GM12878 (cell line): Measurements from ENCODE around the gene NEURL4. TPM values are rescaled to one million over a fixed set of nuclear protein-coding genes. Genes with fewer than 3 reads are reported as not detected.

ENCODE experiments used
- ATAC-seq: fragments of 200-7000 bp; cut with Tn5 transposase; 3 replicates; pipeline ENCODE4 v1.9.1; 2020; ENCODE audit warnings: mild to moderate bottlenecking, moderate library complexity
- BruUV-seq: library from RNA; stranded (reverse); fragments of 400-500 nt; replicated peaks from 2 replicates; lab custom pipeline; 2021; lab: Mats Ljungman, UMichigan
- CTCF ChIA-PET: fragments of 300-600 bp; sonication (Branson Sonifier 250); formaldehyde crosslinking; extraction: SDS; loops from one replicate; lab custom pipeline; 2021; ENCODE audit warnings: inconsistent platforms; lab: Yijun Ruan, JAX
- POLR2A ChIA-PET: fragments of 350-600 bp; formaldehyde crosslinking; extraction: SDS; loops from one replicate; lab custom pipeline; 2021; ENCODE audit warnings: inconsistent platforms; lab: Charles Lee
- RAD21 ChIA-PET: fragments of 300-600 bp; sonication (Branson Sonifier 250); formaldehyde crosslinking; loops from one replicate; lab custom pipeline; 2023; ENCODE audit warnings: antibody characterized with exemption; ENCODE audit not compliant: unreplicated experiment; lab: Charles Lee
- SMC1A ChIA-PET: fragments of 300-600 bp; sonication (Branson Sonifier 250); formaldehyde crosslinking; loops from one replicate; lab custom pipeline; 2023; ENCODE audit not compliant: unreplicated experiment, uncharacterized antibody; lab: Charles Lee
- DNase-seq: peaks from one replicate; pipeline ENCODE4 v3.0.0-alpha.2; 2011; ENCODE audit warnings: low read depth, low spot score
- FAIRE-seq: peaks from 3 replicates; lab custom pipeline; 2011; peaks lifted over from hg19 to GRCh38; lab: Jason Lieb, UNC
- H2AFZ ChIP-seq: 2 replicates; pipeline ENCODE4 v1.6.0; 2011; ENCODE audit warnings: low read depth, low read length, control low read depth; ENCODE audit not compliant: control insufficient read depth
- H3K27ac ChIP-seq: 2 replicates; pipeline ENCODE4 v1.5.1; 2011; ENCODE audit warnings: control low read depth; ENCODE audit not compliant: control insufficient read depth, insufficient read depth
- H3K27me3 ChIP-seq, 2 experiments: replicated peaks in 1 of 2; 2 replicates each; pipeline versions ENCODE4 v1.6.0 to v1.6.1; 2011; ENCODE audit warnings: low read length in 1 of 2; ENCODE audit not compliant: control insufficient read depth in 2 of 2, insufficient read depth in 2 of 2
- H3K36me3 ChIP-seq, 2 experiments: 2 replicates each; pipeline ENCODE4 v1.5.1; 2011; ENCODE audit warnings: low read length in 1 of 2; ENCODE audit not compliant: control insufficient read depth in 2 of 2, insufficient read depth in 2 of 2
- H3K4me1 ChIP-seq: 2 replicates; pipeline ENCODE4 v1.6.1; 2011; ENCODE audit warnings: mild to moderate bottlenecking, low read length, moderate library complexity, mixed read lengths; ENCODE audit not compliant: control insufficient read depth, insufficient read depth
- H3K4me2 ChIP-seq: 2 replicates; pipeline ENCODE4 v1.6.0; 2011; ENCODE audit warnings: control low read depth; ENCODE audit not compliant: control insufficient read depth, insufficient read depth
- H3K4me3 ChIP-seq: fragments of 200-600 bp; sonication (generic); 2 replicates; pipeline ENCODE4 v1.5.1; 2016
- H3K79me2 ChIP-seq: 2 replicates; pipeline ENCODE4 v1.6.0; 2011; ENCODE audit warnings: low read length; ENCODE audit not compliant: control insufficient read depth, insufficient read depth
- H3K9ac ChIP-seq: 2 replicates; pipeline ENCODE4 v1.8.0; 2011; ENCODE audit warnings: low read length, control low read depth, mixed read lengths; ENCODE audit not compliant: control insufficient read depth, insufficient read depth
- H3K9me3 ChIP-seq: replicated peaks from 3 replicates; pipeline ENCODE4 v1.5.1; 2011; ENCODE audit warnings: mild to moderate bottlenecking, low read length; ENCODE audit not compliant: control insufficient read depth, insufficient read depth
- H4K20me1 ChIP-seq: 2 replicates; pipeline ENCODE4 v1.6.0; 2011; ENCODE audit not compliant: control insufficient read depth, insufficient read depth
- ASH2L ChIP-seq: fragments of 300-600, 200-600 bp; sonication (generic); IDR thresholded peaks from 2 replicates; pipeline ENCODE4 v1.6.1; 2017; ENCODE audit warnings: low read depth, mild to moderate bottlenecking, borderline replicate concordance
- BACH1 ChIP-seq: fragments of 450-650 bp; IDR thresholded peaks from 2 replicates; pipeline ENCODE4 v1.6.1; 2017; ENCODE audit warnings: mild to moderate bottlenecking, borderline replicate concordance
- CBX5 ChIP-seq: sonication (generic); IDR thresholded peaks from 2 replicates; pipeline ENCODE4 v1.6.1; 2016; ENCODE audit warnings: low read depth, moderate library complexity, mild to moderate bottlenecking, inconsistent platforms
- E2F8 ChIP-seq: fragments of 450-650 bp; IDR thresholded peaks from 2 replicates; pipeline ENCODE4 v1.6.1; 2018; ENCODE audit warnings: mild to moderate bottlenecking, low read depth, moderate library complexity; ENCODE audit not compliant: partially characterized antibody
- EP300 ChIP-seq, 2 experiments: fragments of 150-350 bp in 1 of 2; IDR thresholded peaks; 2 replicates each; pipeline ENCODE4 v1.6.1; 2011 to 2012; ENCODE audit warnings: low read depth in 2 of 2, low read length in 2 of 2, borderline replicate concordance in 1 of 2, improper control_type of control experiment in 1 of 2, inconsistent platforms in 1 of 2; ENCODE audit not compliant: control insufficient read depth in 1 of 2
- NFYB ChIP-seq: IDR thresholded peaks from 2 replicates; pipeline ENCODE4 v1.6.1; 2011; ENCODE audit warnings: low read depth, mild to moderate bottlenecking, low read length, improper control_type of control experiment, moderate library complexity; ENCODE audit not compliant: insufficient read depth
- NRF1 ChIP-seq: conservative IDR thresholded peaks from 2 replicates; pipeline ENCODE4 v1.6.1; 2011; ENCODE audit warnings: mild to moderate bottlenecking, low read depth, low read length, improper control_type of control experiment
- PBX3 ChIP-seq: IDR thresholded peaks from 2 replicates; pipeline ENCODE4 v1.6.1; 2011; ENCODE audit warnings: mild to moderate bottlenecking, low read depth, low read length, moderate library complexity; ENCODE audit not compliant: insufficient replicate concordance
- PKNOX1 ChIP-seq: fragments of 450-650 bp; IDR thresholded peaks from 2 replicates; pipeline ENCODE4 v1.6.1; 2016; ENCODE audit warnings: mild to moderate bottlenecking
- POU2F2 ChIP-seq: IDR thresholded peaks from 3 replicates; pipeline ENCODE4 v1.6.1; 2011; ENCODE audit warnings: low read depth, mild to moderate bottlenecking, low read length, borderline replicate concordance
- YBX1 ChIP-seq: fragments of 450-650 bp; IDR thresholded peaks from 2 replicates; pipeline ENCODE4 v1.6.1; 2016; ENCODE audit warnings: antibody characterized with exemption
- ZBED1 ChIP-seq: IDR thresholded peaks from 2 replicates; pipeline ENCODE4 v1.6.1; 2016; ENCODE audit warnings: borderline replicate concordance
- ZNF217 ChIP-seq: fragments of 450-650 bp; IDR thresholded peaks from 2 replicates; pipeline ENCODE4 v1.6.1; 2017; ENCODE audit warnings: antibody characterized with exemption, mild to moderate bottlenecking
- ZNF274 ChIP-seq: IDR thresholded peaks from one replicate; pipeline ENCODE4 v1.8.0; 2011; ENCODE audit not compliant: insufficient read length, insufficient read depth
- ZNF687 ChIP-seq: fragments of 450-650 bp; IDR thresholded peaks from 2 replicates; pipeline ENCODE4 v1.6.1; 2017; ENCODE audit warnings: mild to moderate bottlenecking, moderate library complexity
- WGBS: methylation state at CpG from one replicate; pipeline ENCODE4 v1.1.6; 2016; ENCODE audit warnings: low lambda C conversion rate; ENCODE audit not compliant: insufficient replicate concordance, insufficient coverage; ENCODE audit errors: missing lambda C conversion rate; 5-methylcytosine and 5-hydroxymethylcytosine counted together
- in situ Hi-C: fragments of 300-500 bp; cut with MboI; formaldehyde crosslinking; loops from 9 replicates; pipeline ENCODE4 v1.14.3; 2018; ENCODE audit warnings: mixed read lengths
- intact Hi-C: fragments of 100-400 bp; cut with micrococcal nuclease; formaldehyde crosslinking; loops from one replicate; pipeline ENCODE4 v1.14.2; 2022; ENCODE audit not compliant: unreplicated experiment
- polyA plus RNA-seq, 11 experiments: library from polyadenylated mRNA; depleted of rRNA in 4 of 11; unstranded in 6 of 11; stranded (reverse) in 5 of 11; fragments of >200 nt; fragmentation: Nextera tagmentation in 4 of 11; fragmentation: Illumina TruSeq in 1 of 11; extraction: Ambion mirVana in 4 of 11; extraction: Trizol in 1 of 11; gene quantifications; 1 replicate in 1 of 11; 2 replicates in 10 of 11; pipeline versions ENCODE4 v1.2.1 to v1.2.3, GENCODE V29; 2011 to 2016; ENCODE audit warnings: inconsistent platforms in 2 of 11, missing spikeins in 2 of 11, low read depth in 1 of 11
- total RNA-seq, 4 experiments: library from RNA; depleted of rRNA in 3 of 4; stranded (reverse); fragments of >200 nt in 3 of 4; fragmentation: Illumina TruSeq in 1 of 4; extraction: Trizol in 1 of 4; gene quantifications; 2 replicates each; pipeline versions ENCODE4 v1.2.1 to v1.2.3, GENCODE V29; 2013 to 2021

NEURL4 gene
- total and polyA plus RNA-seq, 10 of the 15 experiments (the other 5 are each of a cell fraction or from before 2014, with no cell fraction given), result 0.03 to 41.9 (median 10.0) TPM

GRCh38 chr17:7284911-7285310, 44.2 kb downstream of the NEURL4 start:
- Histone ChIP-seq H3K4me3 (no peak overlapping the region), H3K27ac (no peak overlapping the region), H3K79me2 (no peaks in the 10 kb centered on the region), H4K20me1 (no peaks in the 10 kb centered on the region; the same call in none of the 2 replicates), H3K4me2 (no peak overlapping the region), H3K27me3 (peaks cover 0 to 1% of the 10 kb centered on the region in 2 experiments; a peak in 3 of 4 replicates), H2AFZ (no peak overlapping the region), H3K4me1 (peaks cover 8% of the 10 kb centered on the region), H3K36me3 (no peaks in the 10 kb centered on the region), H3K9ac (no peak overlapping the region), H3K9me3 (no peaks in the 10 kb centered on the region)
- DNase-seq (no peak), ATAC-seq (no peak), FAIRE-seq (no peak)
- CTCF ChIA-PET, result interaction anchor here (0.8 to 10.3 kb wide), 2 partner anchors 13 to 71 kb away, joined by 3 to 102 read pairs; no protein-coding TSS in a partner anchor
- intact Hi-C loops (no loop called here), in situ Hi-C loops (no loop called here)
- SMC1A ChIA-PET, result no interaction called here
- WGBS, result 59% methylated on average over 16 of the region's 16 CpGs
- RAD21 ChIA-PET, result interaction anchor here (1.7 kb wide), 1 partner anchor 11 kb away, joined by 10 read pairs; no protein-coding TSS in a partner anchor
- no TSS peak for BruUV-seq
- POLR2A ChIA-PET, result no interaction called here
- TF ChIP-seq YBX1 (no peak), ZBED1 (no peak), E2F8 (no peak), NRF1 (no peak), PBX3 (no peak), EP300 (IDR thresholded peaks at IDR 0.05; ENCODE audit: borderline replicate concordance in 1 of 2, control insufficient read depth in 1 of 2, low read depth in 2 of 2, low read length in 2 of 2) (no peak), ZNF217 (no peak), ZNF274 (no peak), ASH2L (no peak), PKNOX1 (no peak), POU2F2 (no peak), CBX5 (no peak), NFYB (no peak), BACH1 (no peak), ZNF687 (no peak)
